ENCODE results near the gene NEO1.

Gene NEO1

GRCh38 chr15:73105064-73105463 is 52.8 kb downstream of the NEO1 start:
- Histone ChIP-seq H3K4me2 (ENCODE audit: low read depth, low read length) (no peak overlapping the region), H3K27me3 (replicated peaks; ENCODE audit: insufficient read depth, low read length) (no peaks in the 10 kb centered on the region), H2AFZ (ENCODE audit: low read length) (no peak overlapping the region), H3K9me2 (replicated peaks; ENCODE audit: insufficient read depth, low read length) (no peaks in the 10 kb centered on the region), H3K79me2 (ENCODE audit: low read length) (no peaks in the 10 kb centered on the region), H4K20me1 (ENCODE audit: insufficient read depth, low read length) (no peaks in the 10 kb centered on the region), H3K9ac (ENCODE audit: low read length) (no peak overlapping the region), H3F3A (ENCODE audit: insufficient read depth, low read length) (no peaks in the 10 kb centered on the region), H3K27ac (ENCODE audit: low read length) (no peak overlapping the region), H3K4me3 (ENCODE audit: low read length) (no peak overlapping the region), H3K4me1 (ENCODE audit: low read length) (no peaks in the 10 kb centered on the region), H3K36me3 (replicated peaks; ENCODE audit: insufficient read depth, low read length) (no peaks in the 10 kb centered on the region), H3K9me3 (replicated peaks; ENCODE audit: insufficient read depth, low read length) (no peaks in the 10 kb centered on the region)
- TF ChIP-seq EZH2 (optimal IDR thresholded peaks at IDR 0.05; ENCODE audit: low read depth, low read length) (no peak), EZH2phosphoT487 (IDR thresholded peaks at IDR 0.05; ENCODE audit: low read length) (no peak), CTCF (IDR thresholded peaks at IDR 0.05; ENCODE audit: low read length) (no peak)
- DNase-seq = no peak

- H3K27ac ChIP-seq (ENCODE audit: low read length) = no peak overlapping the region
- no peaks in the 10 kb centered on the region for H3K36me3 ChIP-seq (replicated peaks; ENCODE audit: insufficient read depth, low read length)
- DNase-seq = no peak
- no peaks in the 10 kb centered on the region for H4K20me1 ChIP-seq (ENCODE audit: insufficient read depth, low read length)
- H3K27me3 ChIP-seq (replicated peaks; ENCODE audit: insufficient read depth, low read length) = no peaks in the 10 kb centered on the region
- H3K4me2 ChIP-seq (ENCODE audit: low read depth, low read length) = no peak overlapping the region
- H2AFZ ChIP-seq (ENCODE audit: low read length) = no peak overlapping the region
- no peaks in the 10 kb centered on the region for H3K9me2 ChIP-seq (replicated peaks; ENCODE audit: insufficient read depth, low read length)
- no peaks in the 10 kb centered on the region for H3F3A ChIP-seq (ENCODE audit: insufficient read depth, low read length)
- no peaks in the 10 kb centered on the region for H3K9me3 ChIP-seq (replicated peaks; ENCODE audit: insufficient read depth, low read length)
- TF ChIP-seq EZH2phosphoT487 (IDR thresholded peaks at IDR 0.05; ENCODE audit: low read length) (no peak), CTCF (IDR thresholded peaks at IDR 0.05; ENCODE audit: low read length) (no peak), EZH2 (optimal IDR thresholded peaks at IDR 0.05; ENCODE audit: low read depth, low read length) (no peak)
- H3K4me3 ChIP-seq (ENCODE audit: low read length) = no peak overlapping the region
- no peak overlapping the region for H3K9ac ChIP-seq (ENCODE audit: low read length)
- H3K79me2 ChIP-seq (ENCODE audit: low read length) = no peaks in the 10 kb centered on the region
- no peaks in the 10 kb centered on the region for H3K4me1 ChIP-seq (ENCODE audit: low read length)
Measured at GRCh38 chr15:73108676-73109075, 56.4 kb downstream of the NEO1 start.

- Histone ChIP-seq H3K9me2 (replicated peaks; ENCODE audit: insufficient read depth, low read length) (no peaks in the 10 kb centered on the region), H3K36me3 (replicated peaks; ENCODE audit: insufficient read depth, low read length) (no peaks in the 10 kb centered on the region), H3K4me2 (ENCODE audit: low read depth, low read length) (no peak overlapping the region), H3F3A (ENCODE audit: insufficient read depth, low read length) (no peaks in the 10 kb centered on the region), H3K27me3 (replicated peaks; ENCODE audit: insufficient read depth, low read length) (no peaks in the 10 kb centered on the region), H2AFZ (ENCODE audit: low read length) (no peak overlapping the region), H3K4me3 (ENCODE audit: low read length) (no peak overlapping the region), H3K4me1 (ENCODE audit: low read length) (no peaks in the 10 kb centered on the region), H3K79me2 (ENCODE audit: low read length) (no peaks in the 10 kb centered on the region), H3K27ac (ENCODE audit: low read length) (no peak overlapping the region), H3K9me3 (replicated peaks; ENCODE audit: insufficient read depth, low read length) (no peaks in the 10 kb centered on the region), H4K20me1 (ENCODE audit: insufficient read depth, low read length) (no peaks in the 10 kb centered on the region), H3K9ac (ENCODE audit: low read length) (no peak overlapping the region)
- DNase-seq = no peak
- TF ChIP-seq EZH2phosphoT487 (IDR thresholded peaks at IDR 0.05; ENCODE audit: low read length) = no peak
Measured at GRCh38 chr15:73109765-73110164, 57.5 kb downstream of the NEO1 start.

GRCh38 chr15:73110201-73110600 is 57.9 kb downstream of the NEO1 start:
- no peak for DNase-seq
- Histone ChIP-seq H3K27ac (ENCODE audit: low read length) (no peak overlapping the region), H4K20me1 (ENCODE audit: insufficient read depth, low read length) (no peaks in the 10 kb centered on the region), H3K79me2 (ENCODE audit: low read length) (no peaks in the 10 kb centered on the region), H3K4me3 (ENCODE audit: low read length) (no peak overlapping the region), H3K4me1 (ENCODE audit: low read length) (no peaks in the 10 kb centered on the region), H3K9me2 (replicated peaks; ENCODE audit: insufficient read depth, low read length) (no peaks in the 10 kb centered on the region), H3K9ac (ENCODE audit: low read length) (no peak overlapping the region), H3K36me3 (replicated peaks; ENCODE audit: insufficient read depth, low read length) (no peaks in the 10 kb centered on the region), H3F3A (ENCODE audit: insufficient read depth, low read length) (no peaks in the 10 kb centered on the region), H3K9me3 (replicated peaks; ENCODE audit: insufficient read depth, low read length) (no peaks in the 10 kb centered on the region), H3K27me3 (replicated peaks; ENCODE audit: insufficient read depth, low read length) (no peaks in the 10 kb centered on the region), H3K4me2 (ENCODE audit: low read depth, low read length) (no peak overlapping the region), H2AFZ (ENCODE audit: low read length) (no peak overlapping the region)
- no peak for TF ChIP-seq EZH2 (optimal IDR thresholded peaks at IDR 0.05; ENCODE audit: low read depth, low read length)
- TF ChIP-seq EZH2phosphoT487 (IDR thresholded peaks at IDR 0.05; ENCODE audit: low read length) = no peak
- TF ChIP-seq CTCF (IDR thresholded peaks at IDR 0.05; ENCODE audit: low read length) = no peak
